Suppressor macrophage treated with lipopolysaccharide for 4 hours (primary cell): ENCODE data around the gene RFFL.

Experiments
- DNase-seq: peaks from one replicate; pipeline ENCODE4 v3.0.0-alpha.2; 2020

The RFFL gene

DNA sequence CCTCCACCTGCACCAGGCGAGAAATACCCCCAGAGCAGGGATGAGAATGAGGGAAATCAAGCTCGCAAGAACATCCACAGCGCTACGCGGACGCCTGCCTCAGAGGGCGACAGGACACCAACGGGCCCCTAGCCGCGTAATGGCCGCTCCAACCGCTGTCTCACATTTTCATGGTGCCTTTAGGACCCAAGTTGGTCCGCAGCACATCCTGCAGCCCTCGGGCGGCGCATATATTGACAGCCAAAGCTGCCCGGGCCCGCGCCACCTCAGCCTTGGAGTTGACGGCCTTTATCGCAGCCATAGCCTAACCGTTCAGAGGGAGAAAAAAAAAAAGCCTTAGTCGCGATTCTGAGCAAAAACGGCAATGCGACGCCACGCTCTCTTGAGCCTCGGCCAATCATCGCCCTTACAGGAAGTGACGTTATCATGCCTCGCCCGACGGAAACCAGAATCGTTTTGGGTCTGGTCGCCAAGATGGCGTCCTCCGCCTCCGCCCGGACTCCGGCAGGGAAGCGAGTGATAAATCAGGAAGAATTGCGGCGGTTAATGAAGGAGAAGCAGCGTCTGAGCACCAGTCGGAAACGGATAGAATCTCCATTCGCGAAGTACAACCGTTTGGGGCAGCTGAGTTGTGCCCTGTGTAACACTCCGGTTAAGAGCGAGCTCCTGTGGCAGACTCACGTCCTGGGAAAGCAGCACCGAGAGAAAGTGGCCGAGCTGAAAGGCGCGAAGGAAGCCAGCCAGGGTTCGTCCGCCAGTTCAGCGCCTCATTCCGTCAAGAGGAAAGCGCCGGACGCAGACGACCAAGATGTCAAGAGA lies 102.2 kb downstream of the RFFL start, which contains the start of the genes CCT6B and ZNF830:
Gene CCT6B, minus strand, starts transcription at position 368 of the 819 bp plus-strand sequence. Its CDS starts 67 bp downstream, at position 301.
Gene ZNF830, plus strand, starts transcription at position 448 of the 819 bp plus-strand sequence. Its CDS starts 27 bp downstream, at position 475.
- peak; percentile 95 for DNase-seq

DNA sequence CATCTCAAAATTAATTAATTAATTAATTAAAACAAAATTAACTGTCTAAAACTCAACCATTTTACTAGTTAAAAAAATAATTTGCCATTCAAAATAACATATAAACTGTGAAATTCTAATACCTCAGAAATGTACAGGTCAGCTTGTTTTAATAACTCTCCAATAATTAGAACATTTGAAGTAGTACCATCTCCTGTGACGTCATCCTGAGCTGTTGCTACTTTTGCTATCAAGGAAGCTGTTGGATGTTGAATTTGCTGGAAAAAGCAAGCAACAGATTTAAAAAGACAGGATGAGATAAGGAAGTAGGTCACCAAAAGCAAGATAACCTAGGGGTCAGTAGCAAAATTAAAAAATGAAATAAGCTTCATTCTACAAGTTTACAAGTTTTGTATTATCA lies 105.1 kb downstream of the RFFL start:
- DNase-seq, result no peak
